CD4-positive, alpha-beta T cell treated with Interleukin-1 beta for 1 hour (primary cell): ENCODE data around the gene NR2F1.
"Not testable (repeated sequence)": the region's sequence is repeated elsewhere in the genome, so short reads cannot be mapped to it uniquely, and the experiment has no call there.

Experiments used
- DNase-seq, 2 donors: peaks; one replicate each; pipeline ENCODE4 v3.0.0-alpha.2; 2020 to 2022

Gene NR2F1

GRCh38 chr5:93582677-93583438 lies at the start of gene NR2F1:
TSS of gene NR2F1 (plus strand) at chr5:93583222. CDS start at chr5:93585024, 1,802 bp downstream.
- no peak for DNase-seq

DNA sequence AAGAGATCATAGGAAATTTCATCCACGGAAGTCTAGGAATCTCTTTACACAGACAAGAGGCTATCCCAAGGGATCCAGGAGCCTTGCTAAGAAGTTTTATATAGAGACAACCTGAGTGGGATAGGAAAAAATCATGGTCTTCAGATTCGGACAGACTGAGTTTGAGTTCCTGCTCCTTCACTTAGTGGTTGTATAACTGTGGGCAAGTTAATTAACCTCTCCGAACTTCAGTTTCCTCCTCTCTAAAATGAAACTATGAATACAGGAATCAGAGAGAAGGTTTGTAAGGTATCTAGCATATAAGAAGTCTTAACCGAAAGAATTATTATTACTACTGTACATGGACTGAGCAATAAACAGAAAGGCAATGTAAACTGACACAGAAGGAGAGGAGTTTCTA lies 37.1 kb upstream of the NR2F1 start:
- DNase-seq, result no peak

DNA sequence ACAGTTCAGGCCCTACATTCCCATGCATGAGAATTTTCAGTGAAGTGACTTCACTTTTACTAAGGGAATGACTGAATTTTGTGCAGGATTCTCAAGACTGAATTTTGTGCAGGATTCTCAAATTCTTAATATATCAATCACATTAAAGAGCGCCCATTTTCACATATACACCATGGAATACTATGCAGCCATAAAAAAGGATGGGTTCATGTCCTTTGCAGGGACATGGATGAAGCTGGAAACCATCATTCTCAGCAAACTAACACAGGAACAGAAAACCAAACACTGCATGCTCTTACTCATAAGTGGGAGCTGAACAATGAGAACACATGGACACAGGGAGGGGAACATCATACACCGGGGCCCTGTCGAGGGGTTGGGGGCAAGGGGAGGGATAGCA lies 33.4 kb upstream of the NR2F1 start:
- not testable (repeated sequence) for DNase-seq

- no peak for DNase-seq
Observed at GRCh38 chr5:93557021-93557604, 25.9 kb upstream of the NR2F1 start.

DNA sequence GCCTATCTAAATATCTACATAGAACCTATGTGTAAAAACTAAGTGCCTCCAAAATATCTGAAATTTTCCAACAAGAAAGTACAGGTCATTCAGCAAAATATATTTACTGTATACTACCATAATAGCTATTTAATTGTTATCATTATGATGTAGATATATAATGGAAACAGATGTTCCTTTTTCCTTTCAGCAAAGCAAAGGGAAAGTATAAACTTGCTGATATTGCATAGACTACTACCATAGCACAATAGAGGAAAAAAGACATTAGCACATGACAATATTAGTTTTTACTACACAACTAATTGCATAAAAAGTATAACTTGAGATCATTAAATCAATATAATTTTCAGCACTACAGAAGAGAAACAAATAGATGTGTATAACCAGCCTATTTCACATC lies 16.9 kb upstream of the NR2F1 start:
- no peak for DNase-seq

GRCh38 chr5:93567424-93567823 lies 15.6 kb upstream of the NR2F1 start:
- no peak for DNase-seq

DNA sequence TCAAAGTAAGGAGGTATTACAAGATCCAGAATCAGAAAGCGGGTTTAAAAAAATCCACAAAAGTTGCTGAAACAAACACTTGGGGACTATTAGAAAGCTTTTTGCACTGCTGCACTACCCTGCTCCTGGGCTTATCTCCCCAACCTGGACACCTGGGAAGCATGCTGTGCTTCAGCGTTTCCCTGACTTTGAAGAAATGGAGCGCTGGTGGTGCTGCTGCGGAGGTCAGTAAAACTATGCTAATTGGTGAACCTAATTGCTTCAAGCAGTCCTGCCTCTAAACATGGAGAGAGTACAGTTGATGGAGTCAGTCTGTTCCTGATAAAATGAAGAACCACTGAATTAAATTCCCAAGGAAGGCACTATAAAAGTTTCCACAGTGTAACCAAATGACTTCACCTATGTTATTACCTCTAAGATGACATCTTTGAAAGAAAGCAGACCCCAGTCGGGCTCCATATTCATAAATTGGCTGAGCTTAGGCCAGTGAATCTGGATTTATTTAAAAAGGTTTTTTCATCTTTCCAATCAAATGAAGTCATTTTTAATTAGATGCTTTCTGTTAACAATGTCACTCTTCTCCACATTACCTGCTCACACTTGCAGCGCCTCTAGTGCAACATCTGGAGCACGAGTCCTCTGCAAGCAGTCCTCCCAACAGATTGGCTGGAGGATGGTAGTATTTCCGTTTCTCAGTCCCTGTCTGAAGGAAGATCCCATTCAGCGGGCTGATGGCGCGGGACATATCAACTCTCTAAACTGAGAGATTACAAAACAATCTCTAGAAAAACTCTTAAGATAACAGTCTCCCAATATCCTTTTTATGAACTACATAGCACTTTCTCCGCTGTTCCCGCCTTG lies 13.5 kb upstream of the NR2F1 start:
- DNase-seq, result no peak

DNA sequence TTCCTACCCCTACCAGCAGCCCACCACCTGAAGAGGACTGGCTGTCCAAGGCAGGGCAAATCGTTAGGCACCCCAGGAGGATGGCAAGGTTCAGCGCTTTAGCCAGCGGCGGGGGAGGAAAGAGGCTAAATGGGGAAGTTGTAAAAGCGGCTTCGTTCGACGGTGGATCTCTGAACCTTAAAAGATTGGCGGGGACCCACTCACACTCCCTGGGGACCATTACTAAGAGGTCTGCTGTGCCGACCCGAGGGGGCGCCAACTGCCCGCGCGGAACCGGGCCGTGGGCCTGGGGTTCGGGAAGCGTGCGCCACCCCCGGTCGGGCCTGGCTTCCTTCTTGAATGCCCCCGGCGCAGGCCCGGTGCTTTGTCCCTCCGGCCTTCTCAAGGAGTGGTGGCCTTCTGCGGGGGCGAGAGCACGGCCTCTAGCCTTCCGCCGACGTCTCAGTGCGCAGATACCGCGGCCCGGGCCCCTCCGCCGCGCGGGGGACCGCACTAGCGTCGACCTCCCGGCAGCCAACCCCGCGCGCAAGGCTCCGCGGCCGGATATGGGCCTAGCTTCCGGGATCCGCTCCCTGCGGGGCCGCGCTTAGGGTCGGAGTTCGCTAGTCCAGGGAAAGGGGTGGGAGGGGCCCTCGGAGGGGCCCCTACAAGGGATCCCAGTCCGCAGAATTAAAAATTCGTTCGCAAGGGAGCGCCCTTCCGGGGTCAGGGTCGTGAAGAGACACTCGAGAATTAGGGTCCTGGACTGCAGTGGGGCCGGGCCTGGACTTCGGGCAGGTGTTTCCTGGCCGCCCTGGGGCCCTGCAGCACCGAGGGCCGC lies 12.5 kb upstream of the NR2F1 start:
- no peak for DNase-seq

DNA sequence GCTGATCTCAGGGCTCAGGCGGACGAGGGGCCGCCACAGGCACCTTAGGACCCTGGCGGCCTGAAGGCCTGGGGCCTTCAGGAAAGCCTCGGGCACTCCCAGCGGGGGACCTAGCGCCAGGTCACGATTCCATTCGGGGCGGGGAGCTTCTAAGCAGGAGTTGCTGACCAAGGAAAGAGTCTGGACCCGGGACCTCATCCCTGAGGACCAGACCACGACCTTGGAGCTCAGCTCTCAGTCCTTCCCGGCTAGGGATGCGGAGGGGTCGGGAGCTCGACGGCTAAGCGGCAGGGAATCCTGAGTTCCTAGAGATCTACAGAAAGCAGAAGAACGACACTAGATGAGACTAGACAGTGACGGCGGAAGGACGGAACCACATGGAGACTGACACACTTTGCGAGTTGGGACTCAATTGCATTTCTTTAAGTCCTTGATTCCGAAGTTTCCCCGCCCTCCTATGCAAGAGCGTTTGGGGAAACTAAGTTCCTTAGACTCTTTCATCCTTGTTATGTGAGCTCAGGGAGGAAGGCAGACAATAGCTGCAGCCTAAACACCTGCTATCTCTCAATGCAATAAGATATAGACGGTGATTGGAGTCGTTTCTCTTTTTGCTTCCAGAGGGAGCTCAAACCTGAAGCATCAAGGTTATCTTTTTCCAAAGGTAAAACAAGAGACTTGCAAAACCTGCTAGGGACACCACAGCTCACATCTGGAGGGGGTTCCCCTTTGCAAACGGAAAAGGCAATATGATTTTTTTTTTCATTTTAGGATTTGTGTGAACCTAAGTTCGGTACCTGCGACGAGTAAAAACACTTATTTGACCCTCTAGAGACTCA lies 11.7 kb upstream of the NR2F1 start:
- no peak for DNase-seq

- no peak for DNase-seq
Observed at GRCh38 chr5:93572101-93572607, 10.9 kb upstream of the NR2F1 start.

DNA sequence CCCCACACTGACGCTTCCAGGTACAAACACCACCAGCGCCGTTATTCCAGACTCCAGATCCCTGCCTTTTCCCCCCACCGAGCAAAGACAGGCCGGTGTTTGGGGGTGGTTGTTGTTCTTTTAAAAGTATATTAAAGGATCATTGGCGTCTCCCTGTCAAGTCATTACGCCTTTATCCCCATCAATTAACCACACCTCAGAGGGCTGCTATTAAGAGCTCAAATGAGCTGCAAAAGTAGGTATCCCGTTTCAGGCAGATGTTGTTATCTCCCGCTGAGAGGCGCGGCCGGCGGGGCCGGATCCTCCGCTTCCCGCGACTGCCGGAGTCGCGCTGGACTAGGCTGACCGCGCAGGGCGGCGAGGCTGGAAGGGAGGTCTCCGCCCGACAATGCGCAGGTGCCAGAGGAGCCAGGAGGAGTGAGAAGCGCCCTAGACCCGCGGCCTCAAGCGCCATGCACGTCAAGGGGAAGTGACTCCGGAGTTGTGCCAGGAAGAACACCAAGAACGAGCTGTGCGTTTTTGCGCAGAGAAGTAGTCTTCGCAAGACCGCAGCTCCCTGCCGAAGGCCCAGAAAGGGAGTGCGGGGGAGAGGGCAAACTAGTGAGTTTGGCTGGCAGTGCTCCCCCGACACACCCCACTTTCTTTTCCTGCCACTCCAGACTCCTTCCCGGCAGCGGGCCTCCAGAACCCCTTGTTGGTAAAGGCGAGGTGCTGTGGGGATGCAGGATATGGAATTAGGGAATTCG lies 10.2 kb upstream of the NR2F1 start:
- DNase-seq, result no peak

DNA sequence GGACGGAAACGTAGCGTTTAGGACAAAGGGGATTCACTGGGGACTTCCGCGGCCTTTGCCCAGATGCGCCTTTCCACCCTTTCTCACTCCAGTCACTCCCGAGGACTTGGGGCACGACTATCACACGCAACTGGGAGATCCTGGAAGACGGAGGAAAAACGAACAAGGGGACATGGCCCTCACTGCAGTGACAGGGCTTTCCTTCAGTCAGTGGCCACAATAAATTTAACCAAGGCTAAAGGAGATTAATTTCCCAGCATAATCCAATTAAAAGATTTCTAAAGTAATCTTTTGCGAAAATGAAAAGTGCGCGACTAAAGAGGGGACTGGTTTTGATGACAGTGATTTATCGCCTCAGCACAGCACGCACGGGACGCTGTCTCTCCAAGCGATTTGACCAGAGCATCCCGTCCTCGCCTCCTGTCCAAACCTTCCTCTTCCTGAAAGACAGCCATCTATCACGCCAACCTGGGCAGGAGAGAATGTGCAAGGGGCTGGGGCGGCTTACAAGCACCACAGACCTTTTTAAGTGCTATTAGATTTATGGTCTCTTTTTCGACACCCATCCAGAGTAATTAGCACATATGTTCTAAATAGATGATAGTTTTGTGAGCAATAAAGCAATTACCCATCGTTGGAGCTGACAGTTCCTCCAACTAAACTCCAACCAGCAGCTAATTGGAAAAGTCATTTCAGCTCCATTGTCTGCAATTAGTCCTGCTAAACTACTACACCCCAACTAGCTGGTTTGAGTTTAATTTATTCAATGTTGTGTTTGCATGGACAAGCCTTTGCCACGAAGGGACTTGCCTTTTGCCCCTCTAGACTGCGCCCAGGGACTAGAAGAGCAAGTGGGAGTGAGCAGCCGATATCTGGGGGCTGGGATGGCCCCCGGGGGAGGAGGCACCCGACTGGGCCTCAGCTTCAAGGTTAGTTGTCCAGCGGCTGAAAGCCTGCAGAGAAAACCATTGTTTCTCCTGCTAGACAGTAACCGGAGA lies 9.4 kb upstream of the NR2F1 start:
- DNase-seq, result no peak

DNA sequence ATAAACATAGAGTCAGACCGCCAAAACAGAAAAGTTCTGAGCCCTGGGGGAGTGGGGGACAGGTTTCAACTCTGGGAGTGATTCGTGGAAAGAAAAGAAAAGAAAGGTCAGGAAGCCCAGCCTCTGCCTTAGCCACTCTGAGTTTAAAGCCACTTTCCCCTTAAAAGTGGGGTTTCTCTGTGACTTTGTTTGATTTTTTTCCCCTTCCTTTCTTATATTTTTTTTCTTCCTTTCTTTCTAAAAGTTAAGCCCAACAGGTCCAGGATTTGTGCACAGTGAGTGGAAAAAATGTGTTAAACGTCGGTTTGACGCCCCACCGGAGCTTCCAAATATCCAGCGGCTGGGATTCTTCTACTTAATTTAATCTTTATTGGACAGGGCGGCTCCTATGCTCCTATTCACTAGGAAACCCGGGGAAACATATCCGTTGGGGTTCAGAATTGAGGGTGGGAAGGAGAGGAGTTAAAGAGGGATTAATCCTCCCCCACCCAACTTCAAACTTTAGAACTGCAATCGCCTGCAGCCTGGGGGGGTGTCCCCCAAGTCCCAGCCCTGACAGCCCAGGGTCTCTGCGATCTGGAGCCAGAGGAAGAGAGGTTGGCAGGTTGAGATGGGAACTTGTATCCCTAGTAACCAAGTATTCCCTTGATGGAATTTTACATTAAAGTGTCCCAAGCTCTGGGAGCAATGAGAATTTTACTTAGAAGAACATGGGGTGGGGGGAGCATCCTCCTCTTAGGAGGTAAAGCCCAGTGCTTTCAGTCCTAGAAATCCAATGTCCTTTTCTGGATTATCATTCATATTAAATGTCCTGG lies 8.3 kb upstream of the NR2F1 start:
- no peak for DNase-seq

- DNase-seq, result no peak
Observed at GRCh38 chr5:93575461-93576414, 7.3 kb upstream of the NR2F1 start.

DNA sequence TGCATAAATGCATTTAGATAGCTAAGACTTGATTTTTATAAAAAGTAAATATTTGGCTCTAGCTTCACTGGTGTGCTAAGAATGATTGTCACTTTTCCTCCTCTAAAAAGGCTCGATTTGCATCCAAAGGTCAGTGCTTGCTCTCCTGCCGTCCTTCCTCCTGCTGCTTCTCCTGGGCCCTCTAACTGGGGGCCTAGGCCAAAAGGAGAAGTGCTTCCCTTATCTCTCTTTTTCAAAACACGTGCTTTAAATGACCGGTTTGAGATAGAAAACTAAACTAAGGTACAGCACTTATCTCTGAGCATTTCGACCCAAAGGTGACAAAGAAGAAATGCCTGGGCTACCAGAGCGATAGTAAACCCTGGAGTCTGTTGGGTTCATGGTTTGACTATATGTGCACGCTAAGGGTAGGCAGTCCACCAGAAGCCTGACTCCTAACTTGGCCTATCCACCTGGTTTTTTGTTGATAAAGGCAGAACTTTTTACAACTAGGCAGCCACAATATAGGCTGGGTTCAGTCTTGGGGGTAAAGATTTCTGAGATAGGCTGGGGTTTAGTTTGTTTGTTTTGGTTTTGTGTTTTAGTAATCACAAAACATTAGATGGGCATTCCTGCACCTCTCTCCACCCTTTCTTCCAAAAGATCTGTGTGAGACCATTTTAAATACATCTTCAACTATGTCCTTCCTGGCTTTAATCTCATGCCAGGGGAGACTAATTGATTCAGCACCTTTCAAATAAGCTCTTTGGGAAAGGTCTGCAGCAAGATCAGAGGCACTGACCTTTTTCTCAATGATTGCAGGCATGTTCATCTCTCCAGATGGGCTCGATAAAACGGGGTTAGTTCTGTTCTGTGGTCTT lies 5.8 kb upstream of the NR2F1 start:
- no peak for DNase-seq
